ENCODE data around the gene PHTF2.

The PHTF2 gene

GRCh38 chr7:77877791-77878190 lies 79.2 kb downstream of the PHTF2 start:
- DNase-seq (ENCODE audit: low spot score) = no peak

- no peak for DNase-seq (ENCODE audit: low spot score)
These were observed 79.9 kb downstream of the PHTF2 start for GRCh38 chr7:77878500-77878899.

- no peak for DNase-seq (ENCODE audit: low spot score)
These were observed 80.7 kb downstream of the PHTF2 start for GRCh38 chr7:77879272-77879671.

- DNase-seq (ENCODE audit: low spot score) = no peak
These were observed 83.3 kb downstream of the PHTF2 start for GRCh38 chr7:77881871-77882270.

- no peak for DNase-seq (ENCODE audit: low spot score)
These were observed 86.6 kb downstream of the PHTF2 start for GRCh38 chr7:77885155-77885554.

- DNase-seq (ENCODE audit: low spot score) = no peak
These were observed 89.0 kb downstream of the PHTF2 start for GRCh38 chr7:77887567-77887966.

- no peak for DNase-seq (ENCODE audit: low spot score)
These were observed 90.4 kb downstream of the PHTF2 start for GRCh38 chr7:77888998-77889397.

- no peak for DNase-seq (ENCODE audit: low spot score)
These were observed 95.2 kb downstream of the PHTF2 start for GRCh38 chr7:77893813-77894212.

- no peak for DNase-seq (ENCODE audit: low spot score)
These were observed 96.1 kb downstream of the PHTF2 start for GRCh38 chr7:77894574-77895091.

GRCh38 chr7:77895905-77896304 lies 97.3 kb downstream of the PHTF2 start:
- no peak for DNase-seq (ENCODE audit: low spot score)

GRCh38 chr7:77897004-77897547 lies 98.5 kb downstream of the PHTF2 start:
- no peak for DNase-seq (ENCODE audit: low spot score)

- DNase-seq (ENCODE audit: low spot score) = no peak
These were observed 100.9 kb downstream of the PHTF2 start for GRCh38 chr7:77899516-77899915.

GRCh38 chr7:77903597-77903996 lies 105.0 kb downstream of the PHTF2 start:
- DNase-seq (ENCODE audit: low spot score) = no peak

- no peak for DNase-seq (ENCODE audit: low spot score)
These were observed 105.7 kb downstream of the PHTF2 start for GRCh38 chr7:77904252-77904651.

- DNase-seq (ENCODE audit: low spot score) = no peak
These were observed 108.7 kb downstream of the PHTF2 start for GRCh38 chr7:77907281-77907680.

- no peak for DNase-seq (ENCODE audit: low spot score)
These were observed 110.1 kb downstream of the PHTF2 start for GRCh38 chr7:77908664-77909063.

GRCh38 chr7:77910124-77910523 lies 111.6 kb downstream of the PHTF2 start:
- no peak for DNase-seq (ENCODE audit: low spot score)

GRCh38 chr7:77912293-77912692 lies 113.7 kb downstream of the PHTF2 start:
- no peak for DNase-seq (ENCODE audit: low spot score)

- no peak for DNase-seq (ENCODE audit: low spot score)
These were observed 115.5 kb downstream of the PHTF2 start for GRCh38 chr7:77913977-77914607.

GRCh38 chr7:77917500-77918262 lies 119.1 kb downstream of the PHTF2 start:
- no peak for DNase-seq (ENCODE audit: low spot score)

GRCh38 chr7:77918676-77919075 lies 120.1 kb downstream of the PHTF2 start:
- no peak for DNase-seq (ENCODE audit: low spot score)

- no peak for DNase-seq (ENCODE audit: low spot score)
These were observed 124.8 kb downstream of the PHTF2 start for GRCh38 chr7:77923419-77923818.

GRCh38 chr7:77930496-77930895 lies 131.9 kb downstream of the PHTF2 start:
- no peak for DNase-seq (ENCODE audit: low spot score)

All from ecto neural progenitor cell (in vitro differentiated cells).